Endothelial cell of umbilical vein (primary cell): ENCODE data around the gene AP2B1.

Source experiments
- CTCF ChIP-seq, 2 donors: IDR thresholded peaks; 1 replicate in 1 of 2; 2 replicates in 1 of 2; pipeline ENCODE4 v1.5.1; 2011; ENCODE audit warnings: low read length in 2 of 2, mild to moderate bottlenecking in 2 of 2, moderate library complexity in 2 of 2, control low read depth in 1 of 2, inconsistent platforms in 1 of 2, low read depth in 1 of 2; ENCODE audit not compliant: insufficient read depth in 1 of 2; ENCODE audit errors: extremely low read depth in 1 of 2
- EZH2 ChIP-seq: IDR thresholded peaks from 2 replicates; pipeline ENCODE4 v1.6.1; 2012; ENCODE audit warnings: borderline replicate concordance, low read depth, mild to moderate bottlenecking, moderate library complexity, low read length, inconsistent platforms; ENCODE audit not compliant: severe bottlenecking
- FOS ChIP-seq: IDR thresholded peaks from 2 replicates; pipeline ENCODE4 v1.6.1; 2011; ENCODE audit warnings: mild to moderate bottlenecking, low read length, moderate library complexity, borderline replicate concordance; ENCODE audit not compliant: insufficient read depth
- GATA2 ChIP-seq: IDR thresholded peaks from 2 replicates; pipeline ENCODE4 v1.7.0; 2011; ENCODE audit warnings: low read depth, mild to moderate bottlenecking, moderate library complexity, mixed read lengths, low read length; ENCODE audit not compliant: insufficient read length, insufficient read depth
- JUN ChIP-seq: IDR thresholded peaks from 2 replicates; pipeline ENCODE4 v1.6.1; 2011; ENCODE audit warnings: borderline replicate concordance, low read depth; ENCODE audit not compliant: insufficient read length, insufficient read depth
- MAX ChIP-seq: IDR thresholded peaks from 2 replicates; pipeline ENCODE4 v1.6.1; 2011; ENCODE audit not compliant: insufficient read depth, insufficient read length
- MYC ChIP-seq: IDR thresholded peaks from one replicate; pipeline ENCODE4 v1.6.1; 2011; ENCODE audit warnings: mild to moderate bottlenecking, low read depth, low read length
- POLR2A ChIP-seq: IDR thresholded peaks from 2 replicates; pipeline ENCODE4 v1.6.1; 2012; ENCODE audit warnings: low read depth, mild to moderate bottlenecking, control low read depth, low read length
- POLR2AphosphoS5 ChIP-seq: IDR thresholded peaks from 2 replicates; pipeline ENCODE4 v1.6.1; 2012; ENCODE audit warnings: low read depth, mild to moderate bottlenecking, control low read depth, low read length, moderate library complexity; ENCODE audit not compliant: insufficient read depth

- TF ChIP-seq CTCF (IDR thresholded peaks at IDR 0.05; ENCODE audit: extremely low read depth in 1 of 2, insufficient read depth in 1 of 2, low read depth in 1 of 2, low read length in 2 of 2): no peak
- TF ChIP-seq JUN: no peak
- no peak for TF ChIP-seq EZH2
- TF ChIP-seq POLR2AphosphoS5: no peak
- TF ChIP-seq POLR2A: no peak
- TF ChIP-seq MAX: no peak
- TF ChIP-seq GATA2: no peak
- no peak for TF ChIP-seq MYC
- no peak for TF ChIP-seq FOS
These were observed 129.1 kb downstream of the AP2B1 start for GRCh38 chr17:35716173-35716572.
